DND-41 (cell line): ENCODE measurements around the gene LDHAL6B.

ENCODE experiments used
- CTCF ChIP-seq: IDR thresholded peaks from 2 replicates; pipeline ENCODE4 v1.5.1; 2012; ENCODE audit warnings: borderline replicate concordance, low read length, moderate library complexity, mild to moderate bottlenecking; ENCODE audit not compliant: poor library complexity, severe bottlenecking; ENCODE audit errors: extremely low read depth
- EZH2 ChIP-seq: IDR thresholded peaks from 3 replicates; pipeline ENCODE4 v1.6.1; 2012; ENCODE audit warnings: borderline replicate concordance, low read depth, mild to moderate bottlenecking, moderate library complexity, low read length, inconsistent platforms; ENCODE audit not compliant: severe bottlenecking

GRCh38 chr15:59255680-59256336 is 49.2 kb downstream of the LDHAL6B start:
- TF ChIP-seq CTCF, result no peak
- TF ChIP-seq EZH2, result no peak
